ENCODE results near the gene PAH. TPM values are rescaled to one million over a fixed set of nuclear protein-coding genes. Genes with fewer than 3 reads are reported as not detected.

Gene PAH
- total RNA-seq, 1 experiment from 2014 or later: 5.7 TPM

DNA sequence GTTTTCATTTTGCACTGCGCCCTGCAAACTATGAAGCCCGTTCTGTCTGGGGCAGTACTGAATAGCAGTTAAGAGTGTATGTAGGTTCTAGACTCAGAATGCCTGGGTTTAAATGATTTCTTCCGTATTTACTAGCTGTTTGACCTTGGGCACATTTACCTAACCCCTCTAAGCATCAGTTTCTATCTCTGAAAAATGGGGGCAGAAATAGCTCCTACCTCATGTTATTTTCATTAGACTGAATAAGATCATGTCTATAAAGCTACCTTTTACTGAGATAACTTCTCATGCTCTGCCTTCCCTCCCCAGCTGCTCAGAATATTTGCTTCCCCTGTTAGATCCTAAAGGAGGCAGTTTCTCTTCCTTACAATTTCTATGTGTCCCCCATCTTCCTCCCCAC, 5.7 kb downstream of the PAH start (continued):
- no peak for TF ChIP-seq PREB (CRISPR knock-in tag; IDR thresholded peaks at IDR 0.05; ENCODE audit: borderline replicate concordance)
- TF ChIP-seq, protein P1, sequence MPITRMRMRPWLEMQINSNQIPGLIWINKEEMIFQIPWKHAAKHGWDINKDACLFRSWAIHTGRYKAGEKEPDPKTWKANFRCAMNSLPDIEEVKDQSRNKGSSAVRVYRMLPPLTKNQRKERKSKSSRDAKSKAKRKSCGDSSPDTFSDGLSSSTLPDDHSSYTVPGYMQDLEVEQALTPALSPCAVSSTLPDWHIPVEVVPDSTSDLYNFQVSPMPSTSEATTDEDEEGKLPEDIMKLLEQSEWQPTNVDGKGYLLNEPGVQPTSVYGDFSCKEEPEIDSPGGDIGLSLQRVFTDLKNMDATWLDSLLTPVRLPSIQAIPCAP (CRISPR knock-in tag; IDR thresholded peaks at IDR 0.05): no peak

DNA sequence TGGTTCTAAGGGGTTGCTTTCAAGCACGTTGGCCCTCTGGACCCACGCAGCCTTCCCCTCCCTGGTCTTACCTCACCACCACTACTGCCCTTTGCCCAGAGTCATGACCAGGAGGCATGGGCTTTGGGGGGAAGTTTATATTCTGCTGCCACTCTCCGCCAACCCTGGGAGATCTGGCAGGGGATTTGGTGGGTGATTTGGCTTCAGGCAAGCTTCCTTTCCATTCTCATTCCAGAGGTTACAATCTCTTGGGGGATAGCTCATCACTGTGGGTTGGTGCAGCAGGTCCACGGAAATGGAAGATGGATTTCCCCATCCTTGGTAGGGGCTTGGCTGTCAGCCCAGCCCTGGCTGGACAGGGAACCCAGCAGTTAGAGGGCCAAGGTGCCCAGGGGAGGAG, 6.3 kb downstream of the PAH start:
- Mint-ChIP-seq H3K36me3 (no peaks in the 10 kb centered on the region), H3K27ac (no peak overlapping the region), H3K4me1 (peaks cover 3% of the 10 kb centered on the region; the same call in 1 of the 2 replicates), H3K27me3 (ENCODE audit: low read depth) (no peaks in the 10 kb centered on the region), H3K9me3 (no peaks in the 10 kb centered on the region), H3K4me3 (no peak overlapping the region)
- TF ChIP-seq ATF3 (CRISPR knock-in tag; conservative IDR thresholded peaks at IDR 0.05) (no peak), MYBL2 (CRISPR knock-in tag; IDR thresholded peaks at IDR 0.05) (no peak), KAT7 (CRISPR knock-in tag; IDR thresholded peaks at IDR 0.05; ENCODE audit: borderline replicate concordance) (no peak), AFF4 (CRISPR knock-in tag; IDR thresholded peaks at IDR 0.05; ENCODE audit: borderline replicate concordance) (no peak), E2F4 (CRISPR knock-in tag; IDR thresholded peaks at IDR 0.05; ENCODE audit: borderline replicate concordance, low read depth) (no peak), TP53 (CRISPR knock-in tag; IDR thresholded peaks at IDR 0.05) (no peak), ZNF425 (CRISPR knock-in tag; conservative IDR thresholded peaks at IDR 0.05) (no peak), ETV6 (CRISPR knock-in tag; IDR thresholded peaks at IDR 0.05) (no peak), ZNF423 (CRISPR knock-in tag; IDR thresholded peaks at IDR 0.05) (no peak), PRDM15 (CRISPR knock-in tag; IDR thresholded peaks at IDR 0.05) (no peak), TEAD1 (CRISPR knock-in tag; IDR thresholded peaks at IDR 0.05) (no peak), NR1H2 (CRISPR knock-in tag; IDR thresholded peaks at IDR 0.05) (no peak)
- POLR2A ChIA-PET: no interaction called here
- CTCF ChIA-PET: interaction anchor here (0.6 kb wide), 1 partner anchor 369 kb away, joined by 3 read pairs; no protein-coding TSS in a partner anchor
- no peak for ATAC-seq
- DNase-seq (ENCODE audit: low spot score): no peak
